GM12891 (cell line): ENCODE data around the gene PRSS50.

Experiments
- PAX5 ChIP-seq: IDR thresholded peaks from 2 replicates; pipeline ENCODE4 v1.6.1; 2011; ENCODE audit warnings: low read length, moderate library complexity, mild to moderate bottlenecking; ENCODE audit not compliant: insufficient read depth, severe bottlenecking
- POLR2A ChIP-seq: IDR thresholded peaks from 2 replicates; pipeline ENCODE4 v1.6.1; 2011; ENCODE audit warnings: low read depth, low read length, control low read depth
- POLR2AphosphoS5 ChIP-seq: IDR thresholded peaks from 2 replicates; pipeline ENCODE4 v1.6.1; 2011; ENCODE audit warnings: low read depth, low read length, control low read depth
- POU2F2 ChIP-seq: IDR thresholded peaks from 2 replicates; pipeline ENCODE4 v1.6.1; 2011; ENCODE audit warnings: low read depth, mild to moderate bottlenecking, control low read depth, low read length, moderate library complexity
- SPI1 ChIP-seq: IDR thresholded peaks from 2 replicates; pipeline ENCODE4 v1.6.1; 2011; ENCODE audit warnings: low read depth, low read length, control low read depth
- TAF1 ChIP-seq: IDR thresholded peaks from 2 replicates; pipeline ENCODE4 v1.6.1; 2011; ENCODE audit warnings: low read depth, low read length, control low read depth

GRCh38 chr3:46746711-46747110, 29.0 kb upstream of the PRSS50 start:
- TF ChIP-seq POLR2A (no peak), POLR2AphosphoS5 (no peak), TAF1 (no peak), PAX5 (no peak), SPI1 (no peak), POU2F2 (no peak)
